Testis (tissue), 3 donors: Measurements from ENCODE around the gene PLCZ1. TPM values are rescaled to one million over a fixed set of nuclear protein-coding genes. Genes with fewer than 3 reads are reported as not detected.

ENCODE experiments used
- DNase-seq: peaks from one replicate; pipeline ENCODE4 v3.0.0-alpha.2; 2019
- H3K27ac ChIP-seq, 2 donors: fragments of 200-600 bp; sonication (generic); one replicate each; pipeline ENCODE4 v1.5.1; 2019
- H3K27me3 ChIP-seq: fragments of 200-600 bp; sonication (generic); one replicate; pipeline ENCODE4 v1.5.1; 2019
- H3K36me3 ChIP-seq: fragments of 200-600 bp; sonication (generic); one replicate; pipeline ENCODE4 v1.5.1; 2017; ENCODE audit warnings: low read depth; ENCODE audit errors: missing control alignments
- H3K4me1 ChIP-seq: fragments of 200-600 bp; sonication (generic); one replicate; pipeline ENCODE4 v1.5.1; 2019
- H3K4me3 ChIP-seq, 2 donors: fragments of 200-600 bp; sonication (generic); one replicate each; pipeline ENCODE4 v1.5.1; 2017 to 2019
- H3K9me3 ChIP-seq: fragments of 200-600 bp; sonication (generic); one replicate; pipeline ENCODE4 v1.5.1; 2017
- CTCF ChIP-seq, 3 experiments: fragments of 450-650 bp in 2 of 3; fragments of 200-600 bp in 1 of 3; sonication (generic) in 1 of 3; IDR thresholded peaks; one replicate each; pipeline ENCODE4 v1.5.1; 2016 to 2019; ENCODE audit warnings: antibody characterized with exemption in 3 of 3, mild to moderate bottlenecking in 2 of 3, moderate library complexity in 1 of 3
- POLR2A ChIP-seq: fragments of 450-650 bp; IDR thresholded peaks from one replicate; pipeline ENCODE4 v1.6.1; 2017; ENCODE audit warnings: antibody characterized with exemption, mild to moderate bottlenecking, moderate library complexity
- whole genome bisulfite sequencing, 2 donors: methylation state at CpG; one replicate each; pipeline ENCODE4 v1.1.5; 2018; 5-methylcytosine and 5-hydroxymethylcytosine counted together
- intact Hi-C: fragments of 100-400 bp; cut with DNase I; formaldehyde crosslinking; loops from one replicate; pipeline ENCODE4 v1.15.1; 2023; ENCODE audit warnings: low total_unique reads
- polyA plus RNA-seq: library from polyadenylated mRNA; stranded (reverse); fragments of 350-450 nt; fragmentation: Illumina TruSeq; extraction: RNeasy Lipid Tissue Mini Kit (QIAGEN cat#74804); gene quantifications from one replicate; pipeline ENCODE4 v1.2.3, GENCODE V29; 2014; ENCODE audit warnings: low read depth, low replicate concordance; ENCODE audit not compliant: insufficient read depth
- total RNA-seq, 2 donors: library from RNA; depleted of rRNA; stranded (reverse); fragments of >200 nt; gene quantifications; one replicate each; pipeline ENCODE4 v1.2.3, GENCODE V29; 2016

Gene PLCZ1
- total and polyA plus RNA-seq, 3 donors from 2014 or later, result 13.4 to 62.8 (median 52.5) TPM

DNA sequence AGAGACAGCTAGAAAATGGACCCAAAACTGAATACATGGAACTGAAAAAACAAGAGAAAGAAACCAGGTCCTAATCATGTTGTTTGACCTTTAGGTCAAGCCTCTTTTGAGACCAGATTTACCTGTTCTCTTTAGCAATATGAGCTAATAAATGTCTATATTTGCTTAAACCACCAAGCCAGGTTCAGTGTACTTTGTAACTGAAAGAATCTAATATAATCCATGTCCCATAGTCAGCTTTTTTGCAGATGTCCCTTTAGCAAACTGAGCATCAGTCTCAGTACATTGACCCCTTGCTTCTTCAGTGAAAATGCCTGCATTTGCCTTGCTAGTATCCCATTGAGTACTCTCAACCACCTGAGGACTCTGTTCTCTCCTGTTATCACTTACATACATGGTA lies 61.7 kb downstream of the PLCZ1 start:
- H3K4me1 ChIP-seq, result no peaks in the 10 kb centered on the region
- no peaks in the 10 kb centered on the region for H3K27me3 ChIP-seq
- intact Hi-C loops, result no loop called here
- no peak overlapping the region for H3K27ac ChIP-seq
- H3K36me3 ChIP-seq, result no peaks in the 10 kb centered on the region
- no peak for DNase-seq
- TF ChIP-seq POLR2A (no peak), CTCF (IDR thresholded peaks at IDR 0.05) (no peak)
- no peaks in the 10 kb centered on the region for H3K9me3 ChIP-seq
- no peak overlapping the region for H3K4me3 ChIP-seq

- H3K4me3 ChIP-seq, result no peak overlapping the region
- H3K4me1 ChIP-seq, result no peaks in the 10 kb centered on the region
- no peak overlapping the region for H3K27ac ChIP-seq
- no peaks in the 10 kb centered on the region for H3K27me3 ChIP-seq
- no peak for TF ChIP-seq CTCF (IDR thresholded peaks at IDR 0.05)
- no peak for TF ChIP-seq POLR2A
- DNase-seq, result no peak
- no peaks in the 10 kb centered on the region for H3K9me3 ChIP-seq
- intact Hi-C loops, result no loop called here
- H3K36me3 ChIP-seq, result no peaks in the 10 kb centered on the region
Observed at GRCh38 chr12:18658829-18659228, 79.0 kb downstream of the PLCZ1 start.

- Histone ChIP-seq H3K9me3 (no peaks in the 10 kb centered on the region), H3K27me3 (no peaks in the 10 kb centered on the region), H3K36me3 (no peaks in the 10 kb centered on the region), H3K4me1 (no peaks in the 10 kb centered on the region), H3K27ac (no peak overlapping the region), H3K4me3 (no peak overlapping the region)
- 50 to 62% methylated on average over 2 of the region's 2 CpGs for WGBS, 2 donors
- TF ChIP-seq CTCF (IDR thresholded peaks at IDR 0.05) (no peak), POLR2A (no peak)
- intact Hi-C loops, result no loop called here
- DNase-seq, result no peak
Observed at GRCh38 chr12:18658179-18658578, 79.6 kb downstream of the PLCZ1 start.

GRCh38 chr12:18655351-18655750 lies 82.5 kb downstream of the PLCZ1 start:
- WGBS, 2 donors, result 80 to 88% methylated on average over 4 of the region's 4 CpGs
- no peak for TF ChIP-seq CTCF (IDR thresholded peaks at IDR 0.05)
- no peak for TF ChIP-seq POLR2A
- intact Hi-C loops, result no loop called here
- Histone ChIP-seq H3K27me3 (no peaks in the 10 kb centered on the region), H3K27ac (no peak overlapping the region), H3K36me3 (no peaks in the 10 kb centered on the region), H3K4me3 (no peak overlapping the region), H3K9me3 (no peaks in the 10 kb centered on the region), H3K4me1 (no peaks in the 10 kb centered on the region)
- DNase-seq, result no peak

DNA sequence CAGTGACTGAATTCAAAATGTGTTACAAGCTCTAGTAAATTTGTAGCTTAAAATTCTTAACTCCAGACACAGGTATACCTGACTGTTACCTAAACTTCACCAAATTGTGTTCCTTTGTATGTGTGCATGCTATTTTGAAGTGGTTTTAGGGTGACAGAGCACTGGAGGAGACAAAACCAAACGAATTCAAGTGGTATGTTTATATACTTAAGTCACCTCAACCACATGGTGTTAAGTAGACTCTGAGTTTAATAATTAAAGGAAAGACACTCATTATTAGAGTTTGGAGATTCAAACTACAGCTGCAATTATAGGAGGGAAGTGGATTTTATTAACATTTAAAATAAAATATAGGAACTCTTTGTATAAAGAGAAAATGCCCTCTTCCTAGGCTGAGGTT lies 84.3 kb downstream of the PLCZ1 start:
- no peak overlapping the region for H3K4me3 ChIP-seq
- no peaks in the 10 kb centered on the region for H3K27me3 ChIP-seq
- no peaks in the 10 kb centered on the region for H3K9me3 ChIP-seq
- WGBS, 2 donors, result 60 to 79% methylated on average over 1 of the region's 1 CpG
- no peaks in the 10 kb centered on the region for H3K36me3 ChIP-seq
- no peak for DNase-seq
- TF ChIP-seq CTCF (IDR thresholded peaks at IDR 0.05), result no peak
- no peak for TF ChIP-seq POLR2A
- no peak overlapping the region for H3K27ac ChIP-seq
- intact Hi-C loops, result no loop called here
- no peaks in the 10 kb centered on the region for H3K4me1 ChIP-seq
